NCI-H748 (cell line): ENCODE measurements around the gene DENND6B.

Source experiments
- DNase-seq: peaks from one replicate; lab custom pipeline; 2025; ENCODE audit not compliant: unreplicated experiment; lab: John Stamatoyannopoulos, UW

The DENND6B gene

GRCh38 chr22:50259302-50259701 is 67.5 kb downstream of the DENND6B start:
- DNase-seq: no peak
